GM12892 (cell line): ENCODE measurements around the gene ING4.

Experiments
- DNase-seq: peaks from one replicate; pipeline ENCODE4 v3.0.0; 2011; ENCODE audit not compliant: insufficient read length
- FAIRE-seq: peaks from 2 replicates; lab custom pipeline; 2011; peaks lifted over from hg19 to GRCh38; lab: Jason Lieb, UNC
- POLR2A ChIP-seq: IDR thresholded peaks from 2 replicates; pipeline ENCODE4 v1.6.1; 2011; ENCODE audit warnings: low read depth, low read length, control low read depth
- POLR2AphosphoS5 ChIP-seq: IDR thresholded peaks from 2 replicates; pipeline ENCODE4 v1.6.1; 2011; ENCODE audit warnings: low read depth, low read length, control low read depth
- TAF1 ChIP-seq: IDR thresholded peaks from 2 replicates; pipeline ENCODE4 v1.6.1; 2011; ENCODE audit warnings: low read depth, mild to moderate bottlenecking, control low read depth, low read length, borderline replicate concordance

Gene ING4

DNA sequence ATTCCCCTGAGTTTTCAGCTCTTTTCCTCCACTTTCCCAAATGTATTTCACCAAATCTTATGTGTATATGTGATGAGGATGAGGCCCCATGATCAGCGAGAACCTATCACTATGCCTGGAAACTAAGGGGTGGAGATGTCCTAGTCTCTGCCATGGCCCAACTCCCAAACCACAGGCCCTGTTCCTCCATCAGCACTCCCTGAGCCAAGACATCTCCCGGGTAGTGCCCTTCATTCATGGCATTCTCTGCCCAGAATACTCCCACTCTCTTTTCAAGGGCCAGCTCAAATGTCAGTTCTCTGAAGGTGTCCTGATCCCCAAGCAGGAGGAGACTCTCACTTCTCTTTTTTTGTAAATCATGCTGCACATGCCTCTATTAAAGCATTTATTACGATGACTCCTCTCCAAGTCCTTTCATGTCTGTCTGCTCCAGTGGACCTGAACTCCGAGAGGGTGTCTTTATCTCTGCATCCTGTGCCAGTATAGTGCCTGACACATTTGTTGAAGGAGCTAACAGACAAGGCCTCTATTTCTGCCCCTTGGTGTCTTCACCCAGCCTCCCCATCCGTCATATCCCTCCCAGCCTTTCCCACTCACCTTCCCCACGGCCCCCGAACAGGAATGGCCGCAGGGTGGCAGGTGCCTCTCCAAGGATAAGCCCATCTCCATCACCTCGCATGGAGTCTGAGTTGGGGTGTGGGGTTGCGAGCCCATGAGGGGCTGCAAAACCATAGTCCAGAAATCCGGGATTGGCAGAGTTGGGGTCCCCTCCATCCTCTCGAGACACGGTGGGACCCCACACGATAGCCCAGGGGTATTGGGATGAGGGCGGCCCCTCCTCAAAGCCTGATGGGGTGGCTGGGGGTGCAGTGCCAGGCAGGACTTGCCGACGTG, 34.0 kb upstream of the ING4 start:
- TF ChIP-seq POLR2AphosphoS5, result no peak
- no peak for TF ChIP-seq TAF1
- TF ChIP-seq POLR2A, result no peak
- DNase-seq, result no peak
- peak; percentile 51 for FAIRE-seq

DNA sequence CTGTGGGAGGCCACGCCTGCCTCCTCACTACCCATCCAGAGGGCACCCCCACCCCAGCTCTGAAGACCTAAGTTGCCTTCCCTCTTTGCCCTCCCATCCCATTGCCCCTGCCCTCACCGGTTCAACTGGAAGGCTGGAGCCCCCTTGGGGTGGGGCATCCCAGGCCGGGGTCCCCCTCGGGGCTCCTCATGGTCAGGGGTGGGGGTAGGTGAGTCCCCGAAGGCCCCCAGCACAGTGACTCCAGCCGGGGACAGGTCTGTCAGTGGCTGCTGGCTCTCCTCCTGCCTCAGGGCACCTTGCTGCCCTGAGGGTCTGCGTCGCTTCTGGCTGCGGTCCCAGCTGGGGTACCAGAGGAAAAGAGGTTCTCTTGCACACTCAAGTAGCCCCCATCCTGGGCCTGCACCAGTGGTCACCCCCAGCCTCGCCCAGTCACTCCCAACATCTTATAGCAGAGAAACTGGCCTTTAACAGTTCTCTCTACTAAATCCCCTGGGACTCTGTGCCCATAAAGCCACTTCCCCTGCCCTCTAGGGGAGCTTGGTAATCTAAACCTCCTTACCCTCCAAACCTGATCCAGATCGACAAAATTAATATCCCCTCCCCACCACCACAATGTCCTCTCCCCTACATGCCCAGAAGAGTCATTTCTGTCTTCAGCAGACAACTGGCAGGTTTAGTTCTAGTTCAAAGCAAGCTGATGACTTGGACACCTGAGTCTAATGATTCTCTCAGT, 32.6 kb upstream of the ING4 start:
- DNase-seq, result no peak
- FAIRE-seq, result no peak
- TF ChIP-seq POLR2AphosphoS5 (no peak), TAF1 (no peak), POLR2A (no peak)

DNA sequence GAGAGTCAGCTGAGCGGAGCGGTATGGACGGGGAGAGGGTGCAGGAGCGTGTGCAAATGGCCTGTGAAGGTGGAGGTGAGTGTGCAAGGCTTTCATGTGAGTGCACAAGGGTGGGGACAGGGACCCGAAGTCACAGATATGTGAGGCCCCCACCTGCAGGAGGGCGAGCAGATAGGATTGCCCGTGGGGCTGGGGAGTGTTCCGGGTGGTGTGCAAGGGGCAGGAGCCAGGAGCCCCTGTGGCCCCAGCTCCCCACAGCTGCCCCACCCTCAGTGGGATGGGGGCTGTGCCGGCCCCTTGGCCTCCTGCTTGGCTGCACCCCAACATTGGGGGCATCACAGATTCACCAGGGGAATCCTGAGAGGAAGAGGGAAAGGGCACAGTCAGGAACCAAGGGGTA, 31.8 kb upstream of the ING4 start:
- no peak for DNase-seq
- FAIRE-seq, result no peak
- TF ChIP-seq TAF1 (no peak), POLR2A (no peak), POLR2AphosphoS5 (no peak)

DNA sequence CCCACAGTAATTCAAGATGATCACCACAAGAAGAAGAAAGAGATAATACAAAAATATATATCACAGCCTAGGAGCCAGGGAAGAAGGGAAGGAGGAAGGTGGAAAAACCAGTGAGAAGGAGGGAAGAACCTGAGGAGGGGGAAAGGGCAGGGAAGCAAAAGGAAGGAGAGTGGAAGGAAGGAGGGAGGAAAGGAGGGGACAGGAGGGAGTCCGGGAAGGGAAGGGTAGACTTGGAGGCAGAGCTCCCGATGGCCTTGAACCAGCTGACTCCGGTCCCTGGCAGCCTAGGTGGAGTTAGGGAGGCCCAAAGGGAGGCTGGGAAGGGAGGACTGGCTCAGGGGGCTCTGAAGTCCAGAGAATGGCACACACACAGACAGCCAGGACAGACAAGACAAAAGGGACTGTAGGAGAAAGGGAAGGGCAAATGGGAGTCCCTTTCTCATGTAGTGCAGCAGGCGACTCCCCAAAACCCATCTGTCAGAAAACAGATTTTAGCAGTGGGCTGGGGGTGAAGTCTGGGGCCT, 31.0 kb upstream of the ING4 start:
- FAIRE-seq, result no peak
- no peak for DNase-seq
- no peak for TF ChIP-seq TAF1
- TF ChIP-seq POLR2A, result no peak
- TF ChIP-seq POLR2AphosphoS5, result no peak

DNA sequence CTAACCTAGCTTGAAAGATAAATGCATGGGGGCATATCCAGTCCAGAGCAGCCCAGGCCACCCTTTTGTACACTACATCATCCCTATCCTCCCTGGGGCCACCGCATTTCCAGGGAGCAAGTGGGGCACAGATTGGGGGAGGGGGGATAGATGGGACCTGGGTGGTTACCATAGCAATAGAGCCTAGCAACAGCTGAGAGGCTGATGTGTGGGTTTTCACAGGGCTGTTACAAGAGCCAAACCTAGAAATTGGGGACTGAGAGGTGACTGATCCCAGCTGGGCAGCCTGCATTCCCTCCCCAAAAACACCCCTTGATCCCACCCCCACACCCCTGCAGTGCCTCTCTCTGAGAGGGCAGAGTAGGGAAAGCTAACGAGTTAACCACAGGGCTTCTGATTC, 30.0 kb upstream of the ING4 start:
- FAIRE-seq (no peak), DNase-seq (no peak)
- TF ChIP-seq POLR2AphosphoS5 (no peak), TAF1 (no peak), POLR2A (no peak)

DNA sequence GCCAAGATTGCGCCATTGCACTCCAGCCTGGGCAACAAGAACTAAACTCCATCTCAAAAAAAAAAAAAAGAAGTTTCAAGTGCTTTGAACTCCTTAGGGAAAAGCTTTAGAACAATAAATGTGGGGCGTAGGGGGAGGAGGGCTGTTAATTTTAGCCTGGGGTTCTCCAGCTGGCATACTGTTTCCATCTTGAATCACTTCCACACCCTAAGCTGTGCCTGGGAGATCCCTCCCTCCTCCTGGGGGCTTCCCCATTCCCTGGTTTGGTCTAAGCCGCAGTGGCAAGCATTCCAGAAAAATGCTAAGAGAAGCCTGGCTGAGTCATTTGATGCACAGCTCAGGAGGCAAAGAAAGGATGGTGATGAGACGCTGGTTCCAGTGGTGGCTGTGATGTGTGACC, 28.6 kb upstream of the ING4 start:
- TF ChIP-seq POLR2AphosphoS5, result no peak
- TF ChIP-seq TAF1, result no peak
- no peak for TF ChIP-seq POLR2A
- FAIRE-seq (no peak), DNase-seq (no peak)

DNA sequence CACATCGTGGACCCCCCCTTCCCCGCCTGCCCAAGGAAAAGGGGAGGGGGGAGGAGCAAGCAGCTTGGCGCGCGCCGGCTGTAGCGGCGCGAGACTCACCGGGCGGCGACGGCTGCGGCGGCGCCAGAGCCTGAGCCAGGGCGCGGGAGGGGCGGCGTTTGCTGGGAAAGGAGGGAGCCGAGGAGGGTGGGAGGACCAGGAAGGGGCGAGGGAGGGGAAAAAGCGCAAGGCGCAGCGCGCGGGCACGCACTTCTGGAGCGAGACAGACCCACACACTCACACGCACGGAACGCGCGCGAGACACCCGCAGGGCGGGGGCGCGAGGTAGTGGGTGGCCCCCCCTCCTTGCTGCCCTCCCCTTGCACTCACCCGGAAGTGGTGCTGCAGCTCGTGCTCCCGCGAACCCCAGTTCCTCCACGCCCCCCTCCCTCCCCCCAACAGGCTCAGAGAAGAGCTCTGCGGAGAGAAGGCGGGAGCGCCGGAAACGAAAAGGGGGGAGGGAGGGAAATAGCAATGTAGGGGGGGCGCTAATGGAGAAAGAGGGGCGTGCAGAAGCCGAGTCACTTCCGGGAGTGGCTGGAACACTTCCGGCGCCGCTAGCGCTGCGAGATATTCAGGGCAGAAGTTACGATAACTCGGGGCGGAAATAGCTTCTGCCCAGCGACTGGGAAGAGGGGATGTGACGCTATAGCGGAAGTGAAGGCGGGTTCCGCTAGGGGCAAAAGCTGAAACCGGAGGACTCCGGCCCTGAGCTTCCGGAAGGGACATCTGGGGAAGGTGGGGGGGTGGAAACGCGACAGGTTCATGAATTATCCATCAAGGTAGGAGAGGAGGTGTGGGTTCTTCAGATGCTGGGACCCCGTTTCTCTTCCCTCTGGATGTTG, 26.3 kb upstream of the ING4 start, which contains the start of gene ZNF384:
Gene ZNF384 (minus strand): TSS at position 377 of the 884 bp plus-strand sequence. CDS start 9,855 bp downstream, outside the sequence.
- FAIRE-seq, result peak; percentile 97
- TF ChIP-seq POLR2A, result peak; percentile 72
- peak; percentile 65; the same call in 1 of the 2 replicates for TF ChIP-seq TAF1
- TF ChIP-seq POLR2AphosphoS5, result peak; percentile 41
- peak; percentile 96 for DNase-seq

DNA sequence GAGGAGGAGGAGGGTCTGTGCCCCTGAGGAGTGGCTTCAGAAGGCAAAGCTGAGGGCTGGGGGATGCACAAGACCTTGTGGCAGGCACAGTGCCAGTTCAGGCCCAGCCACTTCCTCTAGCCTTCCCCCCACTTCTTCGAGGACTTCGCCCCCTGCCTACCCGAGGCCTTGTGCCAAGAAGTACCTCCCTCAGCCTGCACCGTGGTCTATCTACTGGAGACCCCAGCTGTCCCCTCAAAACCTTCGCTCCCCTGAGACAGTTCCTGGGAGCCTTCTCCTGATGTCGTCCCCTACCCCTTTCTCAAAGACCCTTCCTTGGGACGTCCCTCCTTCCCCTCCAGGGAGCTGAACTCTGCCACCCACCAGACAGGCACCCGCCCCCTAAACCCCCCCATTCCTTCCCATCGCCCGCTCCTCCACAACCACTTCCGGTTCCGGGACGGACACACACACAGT, 25.7 kb upstream of the ING4 start:
- FAIRE-seq (no peak), DNase-seq (no peak)
- TF ChIP-seq TAF1, result no peak
- no peak; the same call in 1 of the 2 replicates for TF ChIP-seq POLR2AphosphoS5
- no peak for TF ChIP-seq POLR2A

DNA sequence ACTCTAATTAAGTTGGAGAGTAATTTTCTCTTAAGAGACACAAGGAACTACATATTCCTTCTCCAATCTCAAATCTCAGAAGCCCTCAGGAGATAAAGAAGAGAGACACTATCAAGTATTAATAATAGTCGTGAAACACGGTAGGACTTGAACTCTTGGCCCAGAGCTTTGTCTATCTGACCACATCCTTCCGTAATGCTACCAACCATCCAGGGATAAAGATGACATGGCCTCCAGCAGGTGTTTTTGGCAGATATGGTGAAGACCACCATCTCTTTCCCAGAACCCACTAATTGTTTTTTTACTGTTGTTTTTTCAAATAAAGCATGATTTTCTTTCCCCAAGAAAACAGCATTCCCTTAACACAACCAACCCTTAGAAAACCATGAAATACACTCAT, 22.9 kb upstream of the ING4 start:
- no peak for TF ChIP-seq TAF1
- no peak for TF ChIP-seq POLR2AphosphoS5
- TF ChIP-seq POLR2A, result no peak
- FAIRE-seq (no peak), DNase-seq (no peak)

DNA sequence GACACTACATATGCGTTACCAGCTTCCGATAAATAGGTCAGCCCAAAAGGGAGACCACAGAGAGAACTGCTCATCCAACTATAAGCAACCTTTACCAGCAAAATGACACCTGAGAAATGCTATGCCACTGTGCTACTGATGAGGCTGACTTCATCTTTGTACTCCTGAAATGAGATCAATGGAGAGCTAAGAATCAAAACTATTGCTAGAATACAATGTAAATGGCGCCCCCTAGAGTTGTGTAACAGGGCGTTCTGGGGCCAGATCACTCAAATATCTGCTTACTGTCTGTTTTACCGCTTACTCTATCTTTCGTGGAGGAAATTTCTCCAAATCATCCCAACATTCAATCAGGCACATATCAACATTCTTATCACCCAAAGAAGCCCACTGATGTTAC, 21.7 kb upstream of the ING4 start:
- no peak for DNase-seq
- TF ChIP-seq TAF1 (no peak), POLR2AphosphoS5 (no peak), POLR2A (no peak)
- FAIRE-seq, result no peak

DNA sequence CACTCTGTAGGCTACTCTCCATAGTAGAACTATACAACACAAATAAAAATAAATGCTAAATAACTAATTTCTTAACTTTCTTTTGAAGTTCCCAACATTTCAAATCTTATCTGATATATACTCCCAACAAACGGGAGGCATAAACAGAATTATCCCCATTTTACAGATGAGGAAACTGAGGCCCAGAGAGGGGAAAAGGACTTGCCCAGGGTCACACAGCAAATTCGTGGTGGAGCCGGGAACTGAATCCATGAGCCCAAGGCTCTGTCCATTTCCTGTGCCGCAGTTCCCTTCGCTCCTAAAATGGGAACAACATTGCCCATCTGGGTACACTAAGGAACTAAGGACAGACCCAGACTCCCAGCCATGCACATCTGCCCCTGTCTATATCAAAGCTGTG, 14.0 kb upstream of the ING4 start:
- FAIRE-seq (no peak), DNase-seq (no peak)
- TF ChIP-seq POLR2A (no peak), TAF1 (no peak), POLR2AphosphoS5 (no peak)
